Fibroblast of skin of scalp (primary cell): ENCODE measurements around the gene GJA4.
"Not testable (repeated sequence)": the region's sequence is repeated elsewhere in the genome, so short reads cannot be mapped to it uniquely, and the experiment has no call there.

Experiments
- DNase-seq: peaks from one replicate; pipeline ENCODE4 v3.0.0-alpha.2; 2013

Gene GJA4

DNA sequence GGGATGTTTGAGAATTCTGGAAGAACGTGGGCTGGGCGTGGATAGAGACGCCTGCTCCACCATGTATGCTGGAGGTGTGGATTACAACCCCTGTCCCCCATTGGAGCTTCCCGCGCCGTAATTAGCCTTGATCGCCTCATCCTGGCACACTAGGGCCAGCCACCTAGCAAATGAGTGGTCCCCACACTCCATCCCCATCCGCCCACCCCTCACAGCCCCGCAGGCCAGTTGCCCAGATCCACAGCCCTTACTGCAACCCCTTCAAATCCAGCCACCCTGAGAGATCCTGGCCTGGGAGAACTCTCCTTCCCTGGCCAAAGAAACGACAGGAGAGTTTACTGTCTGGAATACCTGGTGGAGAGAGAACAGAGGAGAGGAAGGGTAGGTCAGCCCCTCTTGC, 375 bp upstream of the GJA4 start:
- DNase-seq, result no peak

DNA sequence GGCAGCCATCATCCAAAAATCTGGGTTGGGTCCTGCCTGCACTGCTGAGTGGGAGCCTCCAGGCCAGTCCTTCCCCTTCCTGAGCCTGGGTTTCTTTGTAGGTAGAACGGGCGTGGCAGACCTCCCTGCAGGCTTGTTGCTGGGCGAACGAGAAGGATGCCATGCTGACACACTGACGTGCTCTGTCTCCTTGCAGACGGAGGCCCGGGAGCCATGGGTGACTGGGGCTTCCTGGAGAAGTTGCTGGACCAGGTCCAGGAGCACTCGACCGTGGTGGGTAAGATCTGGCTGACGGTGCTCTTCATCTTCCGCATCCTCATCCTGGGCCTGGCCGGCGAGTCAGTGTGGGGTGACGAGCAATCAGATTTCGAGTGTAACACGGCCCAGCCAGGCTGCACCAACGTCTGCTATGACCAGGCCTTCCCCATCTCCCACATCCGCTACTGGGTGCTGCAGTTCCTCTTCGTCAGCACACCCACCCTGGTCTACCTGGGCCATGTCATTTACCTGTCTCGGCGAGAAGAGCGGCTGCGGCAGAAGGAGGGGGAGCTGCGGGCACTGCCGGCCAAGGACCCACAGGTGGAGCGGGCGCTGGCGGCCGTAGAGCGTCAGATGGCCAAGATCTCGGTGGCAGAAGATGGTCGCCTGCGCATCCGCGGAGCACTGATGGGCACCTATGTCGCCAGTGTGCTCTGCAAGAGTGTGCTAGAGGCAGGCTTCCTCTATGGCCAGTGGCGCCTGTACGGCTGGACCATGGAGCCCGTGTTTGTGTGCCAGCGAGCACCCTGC, 1.4 kb downstream of the GJA4 start:
- no peak for DNase-seq

DNA sequence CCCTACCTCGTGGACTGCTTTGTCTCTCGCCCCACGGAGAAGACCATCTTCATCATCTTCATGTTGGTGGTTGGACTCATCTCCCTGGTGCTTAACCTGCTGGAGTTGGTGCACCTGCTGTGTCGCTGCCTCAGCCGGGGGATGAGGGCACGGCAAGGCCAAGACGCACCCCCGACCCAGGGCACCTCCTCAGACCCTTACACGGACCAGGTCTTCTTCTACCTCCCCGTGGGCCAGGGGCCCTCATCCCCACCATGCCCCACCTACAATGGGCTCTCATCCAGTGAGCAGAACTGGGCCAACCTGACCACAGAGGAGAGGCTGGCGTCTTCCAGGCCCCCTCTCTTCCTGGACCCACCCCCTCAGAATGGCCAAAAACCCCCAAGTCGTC, 2.0 kb downstream of the GJA4 start:
- DNase-seq, result no peak

DNA sequence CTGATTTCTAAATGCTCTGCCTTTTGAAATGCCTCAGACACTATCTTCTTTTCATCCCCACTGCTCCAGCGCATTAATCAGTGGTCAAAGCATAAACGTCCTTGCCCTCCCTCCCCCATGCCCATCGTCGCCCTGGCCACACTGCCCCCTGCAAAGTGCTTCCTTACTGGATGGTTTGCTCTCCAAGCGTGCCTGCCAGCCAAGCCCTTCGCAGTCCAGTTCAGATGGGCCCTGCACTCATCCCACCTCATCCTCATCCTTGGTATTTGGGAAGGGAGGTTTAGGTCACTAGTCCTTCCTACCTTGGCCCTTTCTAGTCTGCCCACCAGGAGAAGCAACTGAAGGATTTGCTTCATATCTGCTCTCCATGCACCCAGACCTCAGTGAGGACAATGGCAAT, 3.1 kb downstream of the GJA4 start:
- no peak for DNase-seq

DNA sequence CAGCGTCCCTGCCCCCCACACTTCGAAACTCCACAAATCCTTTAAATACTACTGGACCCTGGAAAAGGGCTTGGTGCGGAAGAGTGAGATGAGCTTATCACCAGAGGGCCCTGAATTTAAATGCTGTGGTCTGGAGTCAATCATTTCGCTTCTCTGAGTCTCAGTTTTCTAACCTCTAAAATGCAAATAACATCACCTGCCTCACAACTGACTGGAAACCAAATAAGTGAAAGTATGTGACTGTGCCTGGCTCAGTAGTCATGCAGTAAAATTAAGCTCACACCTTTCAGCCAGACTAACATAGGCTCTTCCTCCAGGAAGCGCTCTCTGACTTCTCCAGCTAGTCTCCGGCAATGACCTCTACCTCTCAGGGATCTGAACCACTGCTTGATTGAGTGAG, 4.2 kb downstream of the GJA4 start:
- no peak for DNase-seq

DNA sequence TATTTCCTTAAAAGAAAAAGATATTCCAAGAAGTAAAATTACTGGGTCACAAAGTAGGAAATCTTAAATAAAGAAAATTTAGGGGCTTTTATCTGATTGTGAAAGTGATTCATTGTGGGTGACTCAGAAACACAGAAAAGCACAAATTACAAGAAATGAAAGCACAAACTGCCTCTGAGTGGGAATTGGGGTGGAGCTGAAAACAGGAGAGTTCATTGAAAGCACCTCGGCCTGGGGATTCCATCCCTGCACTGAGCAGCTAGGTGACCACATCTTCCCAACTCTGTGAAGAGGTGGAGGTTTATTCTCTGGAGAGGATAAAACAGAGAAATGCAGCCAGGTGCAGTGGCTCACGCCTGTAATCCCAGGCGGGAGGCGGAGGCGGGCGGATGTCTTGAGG, 7.4 kb downstream of the GJA4 start:
- DNase-seq, result no peak

DNA sequence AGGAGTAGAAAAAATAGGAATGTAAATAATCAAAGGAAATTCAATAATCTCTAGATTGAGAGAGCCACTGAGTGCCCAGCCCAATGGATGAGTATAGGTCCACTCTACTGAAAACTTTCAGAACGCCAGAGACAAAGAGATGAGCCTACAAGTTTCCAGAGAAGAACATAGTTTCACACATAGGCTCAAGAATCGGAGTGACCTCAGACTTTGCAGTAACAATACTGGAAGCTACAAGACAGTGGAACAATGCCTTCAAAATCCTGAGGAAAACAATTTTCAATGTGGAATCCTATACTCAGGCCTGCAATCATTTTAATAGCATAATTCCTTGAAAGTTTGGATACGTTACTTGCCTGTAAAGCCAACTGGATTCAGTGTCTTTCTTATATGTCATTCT, 11.0 kb downstream of the GJA4 start:
- DNase-seq, result no peak

DNA sequence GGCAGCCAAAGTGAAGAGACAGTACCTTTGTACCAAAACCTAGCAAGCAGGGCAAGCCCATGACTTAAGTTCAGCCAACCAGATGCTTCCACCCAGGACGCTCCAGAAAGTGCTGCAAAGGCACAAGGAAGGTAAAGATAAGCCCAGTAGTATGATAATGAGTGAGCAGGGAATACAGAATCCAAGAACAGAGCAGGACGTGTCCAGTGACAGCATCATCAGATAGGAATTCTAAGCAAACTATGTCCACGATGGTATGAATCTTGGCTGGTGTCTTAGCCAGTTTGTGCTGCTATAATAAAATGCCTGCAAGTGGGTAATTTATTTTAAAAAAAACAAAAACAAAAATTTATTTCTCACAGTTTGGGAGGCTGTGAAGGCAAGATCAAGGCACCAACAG, 13.6 kb downstream of the GJA4 start:
- peak; percentile 15 for DNase-seq

DNA sequence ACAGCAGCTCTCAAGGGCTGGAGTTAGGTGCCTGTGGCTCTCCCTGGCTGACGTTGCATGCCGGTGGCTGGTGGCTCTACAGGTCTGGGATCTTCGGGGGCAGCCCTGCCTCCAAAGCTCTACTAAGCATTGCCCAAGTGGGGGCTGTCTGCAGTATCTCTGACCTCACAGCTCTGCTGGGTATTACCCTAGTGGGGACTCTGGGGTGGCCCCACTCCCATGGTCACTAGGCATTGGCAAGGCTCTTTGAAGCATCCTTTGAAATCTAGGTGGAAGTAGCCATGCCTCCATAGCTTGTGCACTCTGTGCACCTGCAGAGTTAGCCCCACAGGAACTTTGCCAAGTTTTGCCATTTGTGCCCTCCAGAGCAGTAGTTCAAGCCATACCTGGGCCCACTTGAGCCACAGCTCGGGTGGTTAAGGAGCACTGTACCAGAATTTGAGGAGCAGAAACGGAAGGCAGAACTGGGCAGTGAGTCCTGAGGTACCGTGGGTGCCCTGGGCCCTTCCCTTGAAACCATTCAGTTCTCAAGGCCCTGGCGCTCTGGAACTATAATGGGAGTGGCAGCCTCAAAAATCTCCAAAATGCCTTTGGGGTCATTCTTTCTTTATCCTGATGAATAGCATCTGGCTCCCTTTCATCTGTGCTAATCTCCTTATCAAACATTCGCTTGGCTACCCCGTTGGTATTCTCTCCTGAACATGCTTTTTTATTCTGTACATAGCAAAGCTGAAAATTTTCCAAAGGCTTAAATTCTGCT, 15.4 kb downstream of the GJA4 start:
- no peak for DNase-seq

DNA sequence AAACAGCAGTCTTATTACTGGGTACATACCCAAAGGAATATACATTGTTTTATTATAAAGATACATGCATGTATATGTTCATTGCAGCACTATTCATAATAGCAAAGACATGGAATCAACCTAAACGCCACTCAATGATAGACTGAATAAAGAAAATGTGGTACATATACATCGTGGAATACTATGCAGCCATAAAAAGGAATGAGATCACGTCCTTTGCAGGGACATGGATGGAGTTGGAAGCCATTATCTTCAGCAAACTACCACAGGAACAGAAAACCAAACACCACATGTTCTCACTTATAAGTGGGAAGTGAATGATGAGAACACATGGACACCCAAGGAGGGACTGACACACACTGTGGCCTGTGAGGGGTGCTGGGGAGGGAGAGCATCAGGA, 18.0 kb downstream of the GJA4 start:
- DNase-seq, result not testable (repeated sequence)

DNA sequence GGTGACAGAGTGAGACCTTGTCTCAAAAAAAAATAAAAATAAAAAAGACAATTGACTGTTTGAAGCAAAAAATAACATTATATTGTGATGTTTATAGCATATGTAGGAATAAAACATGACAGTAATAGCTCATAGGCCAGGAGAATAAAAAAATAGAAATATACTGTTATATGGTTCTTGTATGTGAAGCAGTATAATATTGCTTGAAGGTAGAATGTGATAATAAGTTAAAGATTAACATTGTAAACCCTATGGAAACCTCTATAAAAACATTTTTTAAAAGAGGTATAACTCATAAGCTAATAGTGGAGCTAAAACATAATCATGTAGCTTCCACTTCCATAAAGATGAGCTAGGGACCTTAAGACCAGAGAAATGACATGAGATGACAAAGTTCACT, 23.5 kb downstream of the GJA4 start:
- DNase-seq, result no peak

DNA sequence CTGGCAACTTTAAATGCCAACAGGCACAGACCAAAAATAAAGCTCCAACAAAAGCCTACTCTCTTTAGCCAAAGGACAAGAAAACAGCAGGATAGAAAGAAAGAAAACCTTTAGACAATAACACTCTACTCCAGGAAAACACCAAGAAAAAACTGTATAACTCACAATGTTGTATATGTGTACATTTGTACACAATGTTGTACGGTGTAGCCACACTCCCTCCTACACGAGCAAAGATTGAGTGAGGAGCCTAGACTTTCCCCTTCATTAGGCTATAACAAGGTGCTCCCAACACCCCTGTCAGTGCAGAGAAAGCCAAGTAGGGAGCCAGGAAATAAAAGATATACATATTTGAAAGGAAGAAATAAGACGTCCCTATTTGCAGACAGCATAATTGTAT, 24.0 kb downstream of the GJA4 start:
- DNase-seq, result no peak

DNA sequence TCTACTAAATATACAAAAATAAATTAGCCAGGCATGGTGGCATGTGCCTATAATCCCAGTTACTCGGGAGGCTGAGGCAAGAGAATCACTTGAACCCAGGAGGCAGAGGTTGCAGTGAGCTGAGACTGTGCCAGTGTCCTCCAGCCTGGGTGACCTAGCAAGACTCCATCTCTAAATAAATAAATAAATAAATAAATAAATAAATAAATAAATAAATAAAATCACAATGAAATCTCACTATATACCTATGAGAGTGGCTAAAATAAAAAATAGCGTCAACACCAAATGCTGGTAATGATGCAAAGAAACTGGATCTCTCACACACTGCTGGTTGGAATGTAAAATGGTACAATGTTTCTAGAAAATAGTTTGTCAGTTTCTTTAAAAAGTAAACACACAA, 26.1 kb downstream of the GJA4 start:
- not testable (repeated sequence) for DNase-seq

DNA sequence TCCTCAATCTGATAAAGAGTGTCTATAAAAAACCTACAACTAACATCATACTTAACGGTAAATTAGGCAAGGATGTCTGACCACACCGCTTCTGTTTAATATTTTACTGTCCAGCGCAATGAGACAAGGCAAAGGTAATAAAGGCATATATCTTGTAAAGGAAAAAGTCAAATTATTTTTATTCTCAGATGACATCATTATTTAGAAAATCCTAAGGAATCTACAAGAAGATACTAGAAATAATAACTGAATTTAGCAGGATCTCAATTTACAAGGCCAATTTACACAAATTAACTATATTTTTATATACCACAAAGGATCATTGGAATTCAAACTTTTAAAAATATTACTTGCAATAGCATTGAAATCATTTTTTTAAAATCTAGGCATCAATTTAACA, 29.4 kb downstream of the GJA4 start:
- DNase-seq, result no peak

DNA sequence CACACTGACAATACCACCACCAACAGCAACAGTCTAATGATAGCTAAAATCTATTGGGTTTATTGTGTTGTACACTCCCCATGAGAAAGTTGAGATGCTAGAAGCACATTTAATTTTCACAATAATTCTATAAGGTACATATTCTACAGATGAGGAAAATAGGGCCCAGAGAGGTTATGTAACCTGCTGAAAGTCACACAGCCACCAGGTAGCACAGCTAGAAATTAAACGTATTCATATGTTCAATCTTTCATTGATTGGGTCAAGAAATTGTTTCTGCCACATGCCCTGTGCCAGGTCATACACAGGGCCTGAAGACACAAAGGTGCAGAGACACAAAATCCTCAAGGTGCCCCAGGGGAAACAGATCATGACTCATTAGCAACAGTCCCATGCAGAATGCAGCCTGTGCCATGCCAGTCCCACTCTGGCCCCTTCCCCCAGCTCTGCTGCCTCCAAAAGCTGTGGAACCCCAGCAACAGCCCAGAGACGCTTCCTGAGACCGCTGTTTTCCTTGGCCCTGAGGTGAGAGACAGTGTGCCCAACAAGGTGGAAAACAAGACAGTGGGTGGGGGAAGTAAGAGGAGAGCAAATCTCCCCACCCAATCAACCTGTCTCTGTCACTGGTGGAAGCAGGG, 32.1 kb downstream of the GJA4 start:
- no peak for DNase-seq

DNA sequence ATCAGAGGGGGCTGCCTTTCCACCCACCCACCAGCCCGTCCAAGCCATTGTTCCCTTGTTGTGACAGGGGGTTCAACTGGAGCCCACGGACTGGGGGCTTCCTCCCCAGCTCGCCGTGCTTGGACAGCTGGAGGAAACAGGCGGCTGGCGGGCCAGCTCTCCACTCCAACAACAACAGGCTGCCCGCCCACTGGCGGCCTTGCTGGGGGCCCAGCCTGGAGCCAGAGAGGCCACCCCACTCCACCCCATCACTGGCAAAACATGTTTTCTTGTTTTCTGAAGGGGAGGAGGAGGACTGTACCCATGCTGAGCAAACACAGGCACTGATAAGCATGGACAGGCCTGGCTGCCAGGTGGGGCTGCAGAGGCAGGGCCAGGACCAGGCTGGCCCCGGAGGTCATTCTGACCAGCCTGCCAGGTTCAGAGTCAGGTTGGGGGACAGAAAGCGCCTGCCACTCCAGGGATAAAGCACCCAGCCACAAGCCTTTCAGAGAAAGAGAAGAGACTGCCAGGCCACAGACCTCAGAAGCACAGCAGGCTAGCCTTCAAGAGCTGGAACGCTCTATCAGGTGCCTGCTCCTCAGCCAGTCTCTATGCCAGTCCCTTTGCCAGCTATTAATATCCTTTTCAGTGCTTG, 32.8 kb downstream of the GJA4 start:
- no peak for DNase-seq

DNA sequence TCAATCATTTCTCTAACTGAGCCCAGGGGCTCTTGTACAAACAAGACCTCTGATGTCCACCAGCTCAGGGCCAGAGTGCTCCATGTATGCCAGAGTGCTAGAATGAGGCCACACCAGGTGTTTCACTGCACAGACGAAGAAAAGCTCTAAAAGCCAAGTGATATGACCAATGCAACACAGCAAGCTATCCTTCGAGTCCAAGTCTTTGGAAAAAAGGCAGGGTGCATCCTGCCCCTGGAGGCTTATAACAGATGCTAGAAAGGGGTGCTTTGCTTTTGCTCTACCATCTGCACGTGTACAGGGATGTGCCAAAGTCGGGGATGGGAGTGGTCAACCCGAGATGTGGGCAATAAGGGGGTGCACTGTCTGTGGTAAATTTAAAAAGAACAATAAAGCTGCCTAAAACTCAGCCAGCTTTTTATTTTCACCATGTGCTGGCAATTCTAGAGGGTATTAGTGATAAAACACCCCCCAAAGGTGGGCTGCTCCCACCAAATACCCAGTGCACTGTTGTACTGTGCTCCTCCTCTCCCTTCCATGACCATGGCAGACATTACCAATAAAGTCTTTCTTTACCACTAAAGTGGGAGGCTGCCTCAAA, 34.6 kb downstream of the GJA4 start:
- no peak for DNase-seq

DNA sequence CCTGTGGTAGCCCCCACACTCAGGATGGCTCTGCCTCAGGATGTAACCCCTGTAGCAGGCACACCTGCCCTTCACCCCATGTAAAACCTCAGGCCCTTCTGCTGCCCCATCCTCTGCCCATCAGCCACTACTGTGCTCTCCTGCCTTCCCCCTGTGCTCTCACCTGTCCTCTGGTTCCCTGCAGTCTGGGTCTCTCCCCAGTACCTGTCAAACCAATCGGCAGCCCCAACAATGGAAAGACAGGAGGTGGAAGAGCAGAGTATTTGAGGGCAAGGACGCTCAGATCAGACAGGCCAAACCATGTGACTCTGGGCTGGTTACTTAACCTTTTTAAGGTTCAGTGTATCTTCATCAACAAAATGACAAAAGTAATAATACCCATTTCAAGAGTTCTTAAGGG, 35.8 kb downstream of the GJA4 start:
- DNase-seq, result no peak

DNA sequence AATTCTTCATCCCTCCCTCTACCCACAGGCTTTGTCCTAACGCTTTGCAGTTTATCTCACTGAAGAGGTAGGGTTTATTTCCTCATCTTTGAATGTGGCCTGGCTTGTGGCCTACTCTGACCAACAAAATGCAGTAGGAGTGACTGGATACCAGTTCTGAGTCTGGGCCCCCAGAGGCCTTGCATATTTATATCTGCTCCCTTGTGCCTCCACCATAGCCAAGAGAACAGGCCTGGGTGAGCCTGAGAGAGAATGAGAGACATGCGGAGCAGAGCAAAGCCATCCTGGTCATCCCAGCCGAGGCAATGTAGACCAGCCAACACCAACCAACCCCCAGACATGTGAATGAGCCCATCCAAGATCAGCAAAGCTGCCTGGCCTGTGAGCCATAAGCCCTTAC, 36.5 kb downstream of the GJA4 start:
- DNase-seq, result no peak

DNA sequence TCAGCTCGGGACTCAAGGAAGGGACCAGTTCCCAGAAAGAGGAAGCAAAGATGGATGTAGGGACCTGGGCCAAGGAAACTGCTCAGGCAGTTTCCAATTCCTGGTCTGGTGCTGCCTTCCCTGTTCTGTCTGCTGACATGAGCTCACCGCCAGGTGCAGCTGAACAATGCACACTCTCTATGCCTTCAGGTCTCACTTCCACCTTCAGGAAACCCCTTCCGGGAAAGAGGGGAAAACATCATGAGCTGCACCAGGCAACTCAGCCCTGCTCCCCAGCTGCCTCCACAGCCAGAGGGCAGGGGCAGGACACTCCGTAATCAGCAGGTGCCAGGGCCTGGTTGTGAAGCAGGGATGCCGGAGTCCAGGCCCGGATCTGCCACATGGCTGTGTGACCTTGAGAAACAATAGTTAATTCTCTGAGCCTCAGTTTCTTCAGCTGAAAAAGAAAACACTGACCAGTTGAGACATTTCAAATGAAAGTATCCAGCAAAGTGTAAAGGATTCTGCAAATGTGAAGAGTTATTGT, 39.0 kb downstream of the GJA4 start:
- no peak for DNase-seq

DNA sequence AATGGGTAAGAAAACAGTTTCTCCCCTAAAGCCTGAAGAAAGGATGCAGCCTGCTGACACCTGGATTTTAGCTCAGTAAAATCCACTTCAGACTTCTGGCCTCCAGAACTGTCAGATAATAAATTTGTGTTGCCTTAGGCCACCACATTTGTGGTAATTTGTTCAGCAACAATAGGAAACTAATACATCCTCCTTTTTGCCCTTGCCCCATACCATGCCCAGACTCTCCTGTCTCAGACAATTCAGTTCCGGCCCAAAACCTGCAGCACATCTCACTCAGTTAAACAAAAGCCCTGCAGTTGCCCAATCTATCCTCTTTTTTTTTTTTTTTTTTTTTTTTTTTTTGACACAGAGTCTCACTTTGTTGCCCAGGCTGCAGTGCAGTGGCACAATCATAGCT, 40.9 kb downstream of the GJA4 start:
- no peak for DNase-seq

DNA sequence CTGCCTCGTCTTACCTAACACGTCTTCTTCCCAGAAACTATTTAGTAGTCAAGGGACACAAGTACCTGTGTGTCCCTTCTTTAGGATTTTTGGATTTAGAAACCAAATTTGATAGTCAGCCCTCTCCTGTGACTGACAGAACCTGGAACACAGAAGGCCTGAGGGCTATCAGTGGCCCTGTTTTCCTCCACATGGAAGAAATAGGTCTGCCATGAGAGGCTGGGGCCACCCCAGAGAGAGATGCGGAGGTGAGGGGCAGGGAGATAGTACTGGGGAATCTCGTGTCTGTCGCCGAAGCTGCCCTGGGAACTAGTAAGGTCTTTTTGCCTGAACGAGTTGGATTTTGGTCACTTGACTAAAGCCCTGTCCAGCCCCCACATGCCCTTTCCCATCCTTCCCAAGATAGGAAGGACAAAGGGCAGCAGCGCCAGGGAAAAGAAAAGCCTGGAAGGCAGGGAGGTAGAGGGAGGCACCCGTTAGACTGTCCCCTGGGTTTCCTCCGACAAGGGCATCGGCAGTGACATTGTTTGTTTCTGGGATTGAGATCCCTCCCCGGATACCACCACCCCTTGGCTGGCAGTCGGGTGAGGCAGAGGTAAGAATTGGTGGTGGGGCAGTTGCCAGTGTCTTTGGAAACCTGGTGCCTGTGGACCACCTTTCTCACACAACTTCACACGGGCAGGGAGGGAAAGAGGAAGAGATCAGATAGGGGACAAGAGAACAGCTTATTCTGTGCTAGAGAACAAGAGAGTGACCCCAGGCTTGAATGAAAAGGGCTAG, 46.9 kb downstream of the GJA4 start:
- no peak for DNase-seq
